ENCODE measurements around the gene NAPG. TPM values are rescaled to one million over a fixed set of nuclear protein-coding genes. Genes with fewer than 3 reads are reported as not detected.
"Not testable (repeated sequence)": the region's sequence is repeated elsewhere in the genome, so short reads cannot be mapped to it uniquely, and the experiment has no call there.

NAPG gene
- total RNA-seq, 2 donors from 2014 or later, result 27.3 to 31.2 TPM

- peaks cover 0 to 7% of the 10 kb centered on the region in 2 donors for H3K36me3 Mint-ChIP-seq
- no peak overlapping the region for H3K27ac Mint-ChIP-seq
- H3K9me3 Mint-ChIP-seq, result peaks cover 4 to 7% of the 10 kb centered on the region in 2 donors
- ATAC-seq (no peak), DNase-seq (ENCODE audit: low spot score in 2 of 2) (no peak)
These were observed 59.4 kb downstream of the NAPG start for GRCh38 chr18:10585260-10585659.

GRCh38 chr18:10588975-10589374, 63.1 kb downstream of the NAPG start:
- ATAC-seq, result no peak
- Mint-ChIP-seq H3K36me3 (peaks cover 0 to 7% of the 10 kb centered on the region in 2 donors), H3K9me3 (peaks cover 4 to 8% of the 10 kb centered on the region in 2 donors), H3K27ac (no peak overlapping the region)
- DNase-seq (ENCODE audit: low spot score in 2 of 2), result no peak

- Mint-ChIP-seq H3K27ac (no peak overlapping the region), H3K36me3 (peaks cover 0 to 7% of the 10 kb centered on the region in 2 donors), H3K9me3 (peaks cover 4 to 8% of the 10 kb centered on the region in 2 donors)
- DNase-seq (ENCODE audit: low spot score in 2 of 2) (no peak), ATAC-seq (no peak)
These were observed 64.6 kb downstream of the NAPG start for GRCh38 chr18:10590412-10590811.

GRCh38 chr18:10591896-10592295, 66.1 kb downstream of the NAPG start:
- Mint-ChIP-seq H3K36me3 (peaks cover 0 to 7% of the 10 kb centered on the region in 2 donors), H3K9me3 (peaks cover 4 to 8% of the 10 kb centered on the region in 2 donors), H3K27ac (no peak overlapping the region)
- no peak for ATAC-seq
- DNase-seq (ENCODE audit: low spot score in 2 of 2), result no peak

GRCh38 chr18:10593366-10594022, 67.7 kb downstream of the NAPG start:
- ATAC-seq; H3K9me3 Mint-ChIP-seq; DNase-seq (ENCODE audit: low spot score in 2 of 2); H3K36me3 Mint-ChIP-seq; H3K27ac Mint-ChIP-seq: not testable (repeated sequence)

GRCh38 chr18:10595917-10596316, 70.1 kb downstream of the NAPG start:
- ATAC-seq; H3K36me3 Mint-ChIP-seq; DNase-seq (ENCODE audit: low spot score in 2 of 2); H3K27ac Mint-ChIP-seq; H3K9me3 Mint-ChIP-seq: not testable (repeated sequence)

- ATAC-seq; H3K36me3 Mint-ChIP-seq; H3K27ac Mint-ChIP-seq; H3K9me3 Mint-ChIP-seq; DNase-seq (ENCODE audit: low spot score in 2 of 2): not testable (repeated sequence)
These were observed 71.9 kb downstream of the NAPG start for GRCh38 chr18:10597695-10598094.

- Mint-ChIP-seq H3K9me3 (peaks cover 9 to 13% of the 10 kb centered on the region in 2 donors), H3K36me3 (peaks cover 15 to 30% of the 10 kb centered on the region in 2 donors)
- ATAC-seq; DNase-seq (ENCODE audit: low spot score in 2 of 2); H3K27ac Mint-ChIP-seq: not testable (repeated sequence)
These were observed 74.9 kb downstream of the NAPG start for GRCh38 chr18:10600701-10601100.

Other genes with a start within 250 kb of the NAPG start
- gene APCDD1, start 71.4 kb upstream of the NAPG start, total RNA-seq, result not detected